Measurements from ENCODE around the gene LRRC2. TPM values are rescaled to one million over a fixed set of nuclear protein-coding genes. Genes with fewer than 3 reads are reported as not detected.

The LRRC2 gene
- total and polyA plus RNA-seq, 9 of the 15 experiments (the other 6 are each of a cell fraction or from before 2014, with no cell fraction given) = 0.01 to 0.04 (median 0.03) TPM; not detected in 5

GRCh38 chr3:46542344-46542743 is 23.8 kb downstream of the LRRC2 start (continued):
- TF ChIP-seq, protein P1, sequence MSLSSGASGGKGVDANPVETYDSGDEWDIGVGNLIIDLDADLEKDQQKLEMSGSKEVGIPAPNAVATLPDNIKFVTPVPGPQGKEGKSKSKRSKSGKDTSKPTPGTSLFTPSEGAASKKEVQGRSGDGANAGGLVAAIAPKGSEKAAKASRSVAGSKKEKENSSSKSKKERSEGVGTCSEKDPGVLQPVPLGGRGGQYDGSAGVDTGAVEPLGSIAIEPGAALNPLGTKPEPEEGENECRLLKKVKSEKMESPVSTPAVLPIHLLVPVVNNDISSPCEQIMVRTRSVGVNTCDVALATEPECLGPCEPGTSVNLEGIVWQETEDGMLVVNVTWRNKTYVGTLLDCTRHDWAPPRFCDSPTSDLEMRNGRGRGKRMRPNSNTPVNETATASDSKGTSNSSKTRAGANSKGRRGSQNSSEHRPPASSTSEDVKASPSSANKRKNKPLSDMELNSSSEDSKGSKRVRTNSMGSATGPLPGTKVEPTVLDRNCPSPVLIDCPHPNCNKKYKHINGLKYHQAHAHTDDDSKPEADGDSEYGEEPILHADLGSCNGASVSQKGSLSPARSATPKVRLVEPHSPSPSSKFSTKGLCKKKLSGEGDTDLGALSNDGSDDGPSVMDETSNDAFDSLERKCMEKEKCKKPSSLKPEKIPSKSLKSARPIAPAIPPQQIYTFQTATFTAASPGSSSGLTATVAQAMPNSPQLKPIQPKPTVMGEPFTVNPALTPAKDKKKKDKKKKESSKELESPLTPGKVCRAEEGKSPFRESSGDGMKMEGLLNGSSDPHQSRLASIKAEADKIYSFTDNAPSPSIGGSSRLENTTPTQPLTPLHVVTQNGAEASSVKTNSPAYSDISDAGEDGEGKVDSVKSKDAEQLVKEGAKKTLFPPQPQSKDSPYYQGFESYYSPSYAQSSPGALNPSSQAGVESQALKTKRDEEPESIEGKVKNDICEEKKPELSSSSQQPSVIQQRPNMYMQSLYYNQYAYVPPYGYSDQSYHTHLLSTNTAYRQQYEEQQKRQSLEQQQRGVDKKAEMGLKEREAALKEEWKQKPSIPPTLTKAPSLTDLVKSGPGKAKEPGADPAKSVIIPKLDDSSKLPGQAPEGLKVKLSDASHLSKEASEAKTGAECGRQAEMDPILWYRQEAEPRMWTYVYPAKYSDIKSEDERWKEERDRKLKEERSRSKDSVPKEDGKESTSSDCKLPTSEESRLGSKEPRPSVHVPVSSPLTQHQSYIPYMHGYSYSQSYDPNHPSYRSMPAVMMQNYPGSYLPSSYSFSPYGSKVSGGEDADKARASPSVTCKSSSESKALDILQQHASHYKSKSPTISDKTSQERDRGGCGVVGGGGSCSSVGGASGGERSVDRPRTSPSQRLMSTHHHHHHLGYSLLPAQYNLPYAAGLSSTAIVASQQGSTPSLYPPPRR (CRISPR knock-in tag; IDR thresholded peaks at IDR 0.05; ENCODE audit: borderline replicate concordance) = no peak
- TF ChIP-seq, protein P2, sequence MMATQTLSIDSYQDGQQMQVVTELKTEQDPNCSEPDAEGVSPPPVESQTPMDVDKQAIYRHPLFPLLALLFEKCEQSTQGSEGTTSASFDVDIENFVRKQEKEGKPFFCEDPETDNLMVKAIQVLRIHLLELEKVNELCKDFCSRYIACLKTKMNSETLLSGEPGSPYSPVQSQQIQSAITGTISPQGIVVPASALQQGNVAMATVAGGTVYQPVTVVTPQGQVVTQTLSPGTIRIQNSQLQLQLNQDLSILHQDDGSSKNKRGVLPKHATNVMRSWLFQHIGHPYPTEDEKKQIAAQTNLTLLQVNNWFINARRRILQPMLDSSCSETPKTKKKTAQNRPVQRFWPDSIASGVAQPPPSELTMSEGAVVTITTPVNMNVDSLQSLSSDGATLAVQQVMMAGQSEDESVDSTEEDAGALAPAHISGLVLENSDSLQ (IDR thresholded peaks at IDR 0.05) = 0 out of 2 replicates have a peak, but pooled peaks have one; percentile 6
- TF ChIP-seq TRIM24 (IDR thresholded peaks at IDR 0.05) (peak in 1 of 2 experiments; percentile 11; a peak in 1 of 4 replicates), ZFP30 (CRISPR knock-in tag; IDR thresholded peaks at IDR 0.05; ENCODE audit: borderline replicate concordance) (no peak), FOXK1 (CRISPR knock-in tag; IDR thresholded peaks at IDR 0.05; ENCODE audit: borderline replicate concordance) (no peak), EP300 (IDR thresholded peaks at IDR 0.05; ENCODE audit: low read length) (0 out of 2 replicates have a peak, but pooled peaks have one; percentile 24), ZNF23 (CRISPR knock-in tag; IDR thresholded peaks at IDR 0.05) (no peak), ZNF57 (CRISPR knock-in tag; IDR thresholded peaks at IDR 0.05) (no peak), NCOA4 (IDR thresholded peaks at IDR 0.05; ENCODE audit: partially characterized antibody) (no peak), MYNN (IDR thresholded peaks at IDR 0.05) (no peak), MYNN (CRISPR knock-in tag; IDR thresholded peaks at IDR 0.05) (no peak), DIDO1 (tag; IDR thresholded peaks at IDR 0.05; ENCODE audit: low read depth) (no peak), RBFOX2 (IDR thresholded peaks at IDR 0.05; ENCODE audit: low read depth, low read length) (no peak), STAG1 (CRISPR knock-in tag; IDR thresholded peaks at IDR 0.05; ENCODE audit: borderline replicate concordance) (no peak), ZNF75A (CRISPR knock-in tag; IDR thresholded peaks at IDR 0.05) (no peak), SIRT6 (IDR thresholded peaks at IDR 0.05; ENCODE audit: low read depth, low read length) (no peak), JUND (IDR thresholded peaks at IDR 0.05; ENCODE audit: borderline replicate concordance, low read depth, low read length) (peak; percentile 26; the same call in 1 of the 2 replicates), JUND (tag; IDR thresholded peaks at IDR 0.05; ENCODE audit: borderline replicate concordance, low read depth, low read length) (no peak), TCF7L2 (IDR thresholded peaks at IDR 0.05; ENCODE audit: low read depth, low read length) (no peak), LCOR (CRISPR knock-in tag; IDR thresholded peaks at IDR 0.05) (no peak), PREB (CRISPR knock-in tag; IDR thresholded peaks at IDR 0.05) (no peak), FOXJ2 (tag; IDR thresholded peaks at IDR 0.05) (no peak), THRAP3 (IDR thresholded peaks at IDR 0.05; ENCODE audit: borderline replicate concordance) (no peak), ATF7 (IDR thresholded peaks at IDR 0.05) (no peak), SRSF3 (IDR thresholded peaks at IDR 0.05; ENCODE audit: insufficient read depth, low read length) (no peak)
